GM20431 (cell line): ENCODE data around the gene OTULINL.

Experiments used
- in situ Hi-C: fragments of 300-500 bp; cut with MseI, MboI; formaldehyde crosslinking; loops from one replicate; pipeline ENCODE4 v1.15.0; 2020; ENCODE audit warnings: low sequenced_read_pairs; ENCODE audit not compliant: unreplicated experiment

Gene OTULINL

GRCh38 chr5:14574891-14575508 is 6.6 kb upstream of the OTULINL start:
- in situ Hi-C loops, result no loop called here

- in situ Hi-C loops, result no loop called here
These were observed 5.4 kb upstream of the OTULINL start for GRCh38 chr5:14576206-14576605.

GRCh38 chr5:14577079-14577725 is 4.4 kb upstream of the OTULINL start:
- in situ Hi-C loops, result no loop called here

GRCh38 chr5:14577971-14578370 is 3.6 kb upstream of the OTULINL start:
- in situ Hi-C loops, result no loop called here

- in situ Hi-C loops, result no loop called here
These were observed 2.3 kb upstream of the OTULINL start for GRCh38 chr5:14579246-14579645.

- in situ Hi-C loops, result no loop called here
These were observed 1.7 kb upstream of the OTULINL start for GRCh38 chr5:14579731-14580397.

- in situ Hi-C loops, result no loop called here
These were observed 1.1 kb upstream of the OTULINL start for GRCh38 chr5:14580398-14581034.

GRCh38 chr5:14581891-14582796 is 552 bp downstream of the OTULINL start:
- in situ Hi-C loops, result no loop called here

GRCh38 chr5:14582797-14583137 is 1.2 kb downstream of the OTULINL start:
- in situ Hi-C loops, result no loop called here

GRCh38 chr5:14584848-14585247 is 3.3 kb downstream of the OTULINL start:
- in situ Hi-C loops, result no loop called here

GRCh38 chr5:14587150-14587549 is 5.6 kb downstream of the OTULINL start:
- in situ Hi-C loops, result no loop called here

- in situ Hi-C loops, result no loop called here
These were observed 6.6 kb downstream of the OTULINL start for GRCh38 chr5:14588145-14588544.

- in situ Hi-C loops, result no loop called here
These were observed 7.4 kb downstream of the OTULINL start for GRCh38 chr5:14588758-14589543.

GRCh38 chr5:14590949-14591348 is 9.4 kb downstream of the OTULINL start:
- in situ Hi-C loops, result no loop called here

GRCh38 chr5:14591548-14591947 is 10.0 kb downstream of the OTULINL start:
- in situ Hi-C loops, result no loop called here

- in situ Hi-C loops, result no loop called here
These were observed 11.9 kb downstream of the OTULINL start for GRCh38 chr5:14593326-14594021.

- in situ Hi-C loops, result no loop called here
These were observed 12.9 kb downstream of the OTULINL start for GRCh38 chr5:14594378-14595074.

GRCh38 chr5:14595189-14595588 is 13.6 kb downstream of the OTULINL start:
- in situ Hi-C loops, result no loop called here
